HFF-Myc (cell line): Measurements from ENCODE around the gene KCNJ11.

ENCODE experiments used
- DNase-seq: peaks from one replicate; pipeline ENCODE4 v3.0.0-alpha.2; 2011; ENCODE audit warnings: low read depth; ENCODE audit errors: extremely low read depth
- H3K4me3 ChIP-seq: replicated peaks from 2 replicates; pipeline ENCODE4 v1.5.1; 2011; ENCODE audit warnings: low read depth, mild to moderate bottlenecking, control low read depth, low read length
- TF ChIP-seq, protein P1 (sequence below): IDR thresholded peaks from 2 replicates; pipeline ENCODE4 v1.5.1; 2012; ENCODE audit warnings: mild to moderate bottlenecking, low read depth, low read length, control low read depth; ENCODE audit errors: missing control alignments

The KCNJ11 gene

DNA sequence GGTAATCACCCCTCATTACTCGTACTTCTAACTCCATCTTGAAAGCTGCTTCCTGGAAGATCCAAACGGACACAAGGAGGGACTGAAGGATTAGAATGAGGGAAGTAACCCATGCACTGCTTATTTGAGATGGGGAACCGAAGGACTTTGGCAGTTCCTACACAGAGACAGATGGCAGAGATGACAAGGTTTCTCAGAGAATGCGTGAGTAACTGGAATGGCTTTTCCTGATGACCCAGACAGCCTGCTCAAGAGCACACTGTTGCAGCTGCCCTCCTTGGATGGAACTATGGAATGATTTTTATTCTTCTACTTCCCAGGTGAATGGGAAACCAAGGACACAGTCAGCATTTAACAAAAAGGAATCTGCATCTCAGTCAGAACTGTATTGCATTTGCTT is 7.3 kb downstream of the KCNJ11 start:
- H3K4me3 ChIP-seq = no peak overlapping the region
- no peak for DNase-seq
- TF ChIP-seq, protein P1, sequence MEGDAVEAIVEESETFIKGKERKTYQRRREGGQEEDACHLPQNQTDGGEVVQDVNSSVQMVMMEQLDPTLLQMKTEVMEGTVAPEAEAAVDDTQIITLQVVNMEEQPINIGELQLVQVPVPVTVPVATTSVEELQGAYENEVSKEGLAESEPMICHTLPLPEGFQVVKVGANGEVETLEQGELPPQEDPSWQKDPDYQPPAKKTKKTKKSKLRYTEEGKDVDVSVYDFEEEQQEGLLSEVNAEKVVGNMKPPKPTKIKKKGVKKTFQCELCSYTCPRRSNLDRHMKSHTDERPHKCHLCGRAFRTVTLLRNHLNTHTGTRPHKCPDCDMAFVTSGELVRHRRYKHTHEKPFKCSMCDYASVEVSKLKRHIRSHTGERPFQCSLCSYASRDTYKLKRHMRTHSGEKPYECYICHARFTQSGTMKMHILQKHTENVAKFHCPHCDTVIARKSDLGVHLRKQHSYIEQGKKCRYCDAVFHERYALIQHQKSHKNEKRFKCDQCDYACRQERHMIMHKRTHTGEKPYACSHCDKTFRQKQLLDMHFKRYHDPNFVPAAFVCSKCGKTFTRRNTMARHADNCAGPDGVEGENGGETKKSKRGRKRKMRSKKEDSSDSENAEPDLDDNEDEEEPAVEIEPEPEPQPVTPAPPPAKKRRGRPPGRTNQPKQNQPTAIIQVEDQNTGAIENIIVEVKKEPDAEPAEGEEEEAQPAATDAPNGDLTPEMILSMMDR = no peak

DNA sequence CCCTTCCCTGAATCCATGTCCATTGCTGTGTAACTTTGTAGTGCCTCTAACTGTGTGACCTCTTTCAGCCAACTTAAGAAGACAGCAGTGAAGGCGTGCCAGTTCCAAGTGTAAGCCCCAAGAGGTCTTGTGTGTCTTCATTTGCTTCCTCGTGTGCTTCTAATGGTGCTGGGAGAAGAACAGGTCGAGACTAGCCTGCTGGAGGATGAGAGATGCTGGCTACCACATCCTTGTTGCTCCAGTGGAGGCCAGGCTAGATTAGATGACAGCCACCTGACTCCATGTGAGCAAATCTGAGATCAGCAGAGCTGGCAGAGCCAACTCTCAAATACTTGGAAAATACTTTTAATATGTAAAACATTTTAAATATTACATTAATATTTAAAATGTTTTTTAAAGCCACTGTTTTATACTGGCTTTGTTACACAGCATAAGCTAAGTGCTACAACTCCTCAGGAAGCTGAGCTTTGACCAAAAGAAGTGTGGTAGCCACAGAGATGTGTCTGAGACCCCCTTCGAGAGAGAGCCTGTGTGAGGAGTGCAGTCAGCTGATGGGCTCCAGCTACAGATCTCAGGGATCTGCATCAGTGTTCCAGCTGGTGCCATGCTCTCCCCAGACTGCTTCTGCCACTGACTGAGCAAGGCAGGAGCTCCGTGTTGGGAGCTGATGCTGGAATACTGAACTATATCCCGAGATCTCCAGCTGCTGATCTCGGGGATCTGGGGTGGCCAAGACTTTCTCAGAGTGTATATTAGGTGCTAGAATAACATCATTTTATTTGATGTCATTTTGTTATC is 8.9 kb downstream of the KCNJ11 start:
- no peak for DNase-seq
- H3K4me3 ChIP-seq = no peak overlapping the region
- TF ChIP-seq, protein P1 = no peak

- TF ChIP-seq, protein P1 = no peak
- H3K4me3 ChIP-seq = no peak overlapping the region
- DNase-seq = no peak
These were observed 9.8 kb downstream of the KCNJ11 start for GRCh38 chr11:17378655-17379054.

DNA sequence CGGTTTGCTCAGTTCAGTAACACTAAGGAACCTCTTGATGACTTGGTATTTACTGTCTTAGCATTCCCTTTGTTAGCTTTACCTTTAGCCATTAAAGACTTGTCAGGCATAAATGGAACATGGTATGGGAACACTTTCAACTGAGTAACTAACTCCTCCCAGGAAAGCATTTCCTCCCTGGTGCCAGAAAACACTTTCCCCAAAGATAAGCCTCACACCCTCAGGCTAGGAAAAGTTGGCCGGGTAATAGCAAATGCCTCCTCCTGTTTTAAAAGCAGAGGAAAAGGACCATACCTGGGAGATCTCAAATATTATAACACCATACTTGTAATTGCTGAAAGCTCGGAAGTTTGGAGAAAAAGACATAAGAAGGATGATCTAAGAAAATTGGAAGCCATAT is 12.0 kb downstream of the KCNJ11 start:
- H3K4me3 ChIP-seq = no peak overlapping the region
- no peak for DNase-seq
- TF ChIP-seq, protein P1 = no peak

GRCh38 chr11:17375547-17375946 is 12.9 kb downstream of the KCNJ11 start:
- no peak overlapping the region for H3K4me3 ChIP-seq
- TF ChIP-seq, protein P1 = no peak
- DNase-seq = no peak

DNA sequence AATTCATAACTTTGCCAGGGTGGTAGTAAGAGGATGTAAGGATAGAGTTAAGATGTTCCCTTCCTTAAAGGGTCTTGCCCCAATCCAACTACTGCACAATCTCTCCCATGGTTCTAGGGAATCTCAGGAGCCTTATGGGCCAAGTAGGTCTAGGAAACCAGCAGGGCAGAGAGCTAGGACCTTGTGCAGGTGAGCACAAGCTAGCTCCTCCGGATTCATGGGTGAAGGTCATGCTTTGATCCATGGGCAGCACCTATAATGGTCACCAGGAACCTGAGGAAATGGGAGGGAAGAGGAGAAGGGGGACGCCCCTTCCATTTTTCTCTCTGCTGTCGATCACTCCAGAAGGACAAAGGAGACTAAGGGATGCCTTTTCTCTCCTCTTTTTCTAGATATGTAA is 16.8 kb downstream of the KCNJ11 start:
- no peak for DNase-seq
- H3K4me3 ChIP-seq = no peak overlapping the region
- TF ChIP-seq, protein P1 = no peak

GRCh38 chr11:17369684-17370243 is 18.7 kb downstream of the KCNJ11 start:
- DNase-seq = no peak
- TF ChIP-seq, protein P1 = no peak
- no peak overlapping the region for H3K4me3 ChIP-seq
